22Rv1 (cell line): Measurements from ENCODE around the gene SYNJ2BP.
"Not testable (repeated sequence)": the region's sequence is repeated elsewhere in the genome, so short reads cannot be mapped to it uniquely, and the experiment has no call there.

Experiments used
- H3K27ac ChIP-seq: fragments of 450-650 bp; 2 replicates; pipeline ENCODE4 v1.5.1; 2017
- ZFX ChIP-seq: fragments of 450-650 bp; IDR thresholded peaks from 2 replicates; pipeline ENCODE4 v1.6.1; 2017; ENCODE audit warnings: antibody characterized with exemption, borderline replicate concordance
- TF ChIP-seq, protein P1 (sequence below): fragments of 450-650 bp; IDR thresholded peaks from 2 replicates; pipeline ENCODE4 v1.5.1; 2017; ENCODE audit warnings: mild to moderate bottlenecking

The SYNJ2BP gene

GRCh38 chr14:70416725-70417349 lies at the start of gene SYNJ2BP:
Gene SYNJ2BP (minus strand): TSS chr14:70417090. CDS start chr14:70416963, 127 bp downstream.
- H3K27ac ChIP-seq: peak within 1 kb of the TSS; percentile 68
- TF ChIP-seq, protein P1, sequence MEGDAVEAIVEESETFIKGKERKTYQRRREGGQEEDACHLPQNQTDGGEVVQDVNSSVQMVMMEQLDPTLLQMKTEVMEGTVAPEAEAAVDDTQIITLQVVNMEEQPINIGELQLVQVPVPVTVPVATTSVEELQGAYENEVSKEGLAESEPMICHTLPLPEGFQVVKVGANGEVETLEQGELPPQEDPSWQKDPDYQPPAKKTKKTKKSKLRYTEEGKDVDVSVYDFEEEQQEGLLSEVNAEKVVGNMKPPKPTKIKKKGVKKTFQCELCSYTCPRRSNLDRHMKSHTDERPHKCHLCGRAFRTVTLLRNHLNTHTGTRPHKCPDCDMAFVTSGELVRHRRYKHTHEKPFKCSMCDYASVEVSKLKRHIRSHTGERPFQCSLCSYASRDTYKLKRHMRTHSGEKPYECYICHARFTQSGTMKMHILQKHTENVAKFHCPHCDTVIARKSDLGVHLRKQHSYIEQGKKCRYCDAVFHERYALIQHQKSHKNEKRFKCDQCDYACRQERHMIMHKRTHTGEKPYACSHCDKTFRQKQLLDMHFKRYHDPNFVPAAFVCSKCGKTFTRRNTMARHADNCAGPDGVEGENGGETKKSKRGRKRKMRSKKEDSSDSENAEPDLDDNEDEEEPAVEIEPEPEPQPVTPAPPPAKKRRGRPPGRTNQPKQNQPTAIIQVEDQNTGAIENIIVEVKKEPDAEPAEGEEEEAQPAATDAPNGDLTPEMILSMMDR: no peak
- TF ChIP-seq ZFX: no peak

GRCh38 chr14:70454731-70455130 lies 37.8 kb upstream of the SYNJ2BP start:
- H3K27ac ChIP-seq: no peak overlapping the region
- TF ChIP-seq, protein P1: no peak
- TF ChIP-seq ZFX: no peak

GRCh38 chr14:70451874-70452273 lies 35.0 kb upstream of the SYNJ2BP start, which contains the start of gene ADAM21:
Gene ADAM21 (plus strand): TSS chr14:70452174. CDS start chr14:70457500, 5,326 bp downstream.
- no peak for TF ChIP-seq ZFX
- TF ChIP-seq, protein P1: no peak
- no peak within 1 kb of the TSS for H3K27ac ChIP-seq

DNA sequence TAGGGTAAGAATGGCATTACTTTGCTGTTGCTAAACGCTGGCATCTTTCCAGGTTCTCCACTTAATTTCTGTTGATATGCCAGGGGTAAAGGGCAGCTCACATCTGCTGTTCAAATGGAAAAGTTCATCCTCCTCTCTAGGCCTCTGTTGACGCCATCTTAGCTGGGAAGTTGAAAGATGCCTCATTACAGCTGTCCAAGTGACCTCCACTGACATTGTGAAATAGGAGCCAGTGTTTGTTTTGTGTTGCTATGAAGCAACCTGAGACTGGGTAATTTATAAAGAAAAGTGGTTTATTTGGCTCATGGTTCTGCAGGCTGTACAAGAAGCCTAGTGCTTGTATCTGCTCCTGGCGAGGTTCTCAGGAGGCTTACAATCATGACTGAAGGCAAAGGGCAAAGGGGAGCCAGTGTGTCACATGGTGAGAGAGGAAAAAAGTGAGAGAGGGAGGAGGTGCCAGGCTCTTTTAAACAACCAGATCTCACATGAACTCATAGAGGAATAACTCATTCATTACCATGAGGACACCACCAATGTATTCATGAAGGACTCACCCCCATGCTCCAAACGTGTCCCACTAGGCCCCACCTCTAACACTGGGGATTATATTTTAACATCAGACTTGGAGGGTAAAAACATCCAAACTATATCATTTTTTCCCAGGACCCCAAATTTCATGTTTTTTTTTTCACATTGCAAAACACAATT lies 31.9 kb upstream of the SYNJ2BP start:
- H3K27ac ChIP-seq: no peak overlapping the region
- no peak for TF ChIP-seq ZFX
- TF ChIP-seq, protein P1: no peak

GRCh38 chr14:70442750-70443149 lies 25.9 kb upstream of the SYNJ2BP start:
- TF ChIP-seq, protein P1: no peak
- no peak for TF ChIP-seq ZFX

DNA sequence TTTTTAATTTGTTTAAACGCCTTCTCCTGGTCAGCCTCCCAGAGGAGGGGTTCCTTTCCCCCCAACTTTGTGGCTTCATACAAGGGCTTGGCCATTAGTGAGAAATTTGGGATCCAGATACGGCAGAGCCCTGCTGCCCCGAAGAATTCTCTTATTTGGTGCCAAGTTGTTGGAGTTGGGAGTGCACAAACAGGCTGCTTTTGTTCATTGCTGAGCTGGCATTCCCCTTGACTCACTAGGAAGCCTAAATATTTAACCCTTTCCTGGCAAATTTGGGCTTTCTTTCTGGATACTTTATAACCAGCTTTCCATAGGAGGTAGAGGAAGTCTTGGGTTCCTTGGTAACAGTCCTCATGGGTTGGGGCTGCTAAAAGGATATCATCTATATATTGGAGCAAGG lies 24.8 kb upstream of the SYNJ2BP start:
- H3K27ac ChIP-seq: no peak overlapping the region
- TF ChIP-seq, protein P1: no peak
- no peak for TF ChIP-seq ZFX

More at GRCh38 chr14:70442750-70443149, 25.9 kb upstream of the SYNJ2BP start:
- no peak overlapping the region for H3K27ac ChIP-seq

DNA sequence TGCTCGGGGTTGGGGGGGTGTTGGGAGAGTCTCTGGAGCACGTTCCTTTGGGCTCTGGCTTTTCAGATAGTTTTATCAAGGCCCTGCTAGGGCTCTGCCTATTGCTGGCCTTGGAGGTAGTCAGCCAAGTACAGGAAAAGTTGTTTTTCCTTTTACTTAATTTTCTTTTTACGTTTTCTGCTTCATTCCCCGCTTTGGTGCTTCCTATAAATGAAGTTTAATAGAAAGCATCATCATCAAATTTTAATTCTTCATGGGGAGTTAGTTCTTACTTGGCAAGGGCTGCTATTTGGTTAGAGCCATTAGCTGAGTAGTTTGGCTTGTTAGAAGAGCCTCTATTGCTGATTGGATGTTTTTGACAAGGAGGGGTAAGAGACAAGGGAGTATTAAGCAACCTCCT lies 20.0 kb upstream of the SYNJ2BP start:
- H3K27ac ChIP-seq: no peak overlapping the region
- TF ChIP-seq, protein P1: no peak
- TF ChIP-seq ZFX: no peak

- H3K27ac ChIP-seq: not testable (repeated sequence)
Measured at GRCh38 chr14:70426555-70426954, 9.7 kb upstream of the SYNJ2BP start.
